GM21390 (cell line): Measurements from ENCODE around the gene RHEBL1.

ENCODE experiments used
- ATAC-seq: cut with Tn5 transposase; IDR thresholded peaks from one replicate; pipeline ENCODE4 v1.9.1; 2021; ENCODE audit not compliant: unreplicated experiment

The RHEBL1 gene

GRCh38 chr12:49055092-49055491, 14.7 kb downstream of the RHEBL1 start:
- no peak for ATAC-seq

DNA sequence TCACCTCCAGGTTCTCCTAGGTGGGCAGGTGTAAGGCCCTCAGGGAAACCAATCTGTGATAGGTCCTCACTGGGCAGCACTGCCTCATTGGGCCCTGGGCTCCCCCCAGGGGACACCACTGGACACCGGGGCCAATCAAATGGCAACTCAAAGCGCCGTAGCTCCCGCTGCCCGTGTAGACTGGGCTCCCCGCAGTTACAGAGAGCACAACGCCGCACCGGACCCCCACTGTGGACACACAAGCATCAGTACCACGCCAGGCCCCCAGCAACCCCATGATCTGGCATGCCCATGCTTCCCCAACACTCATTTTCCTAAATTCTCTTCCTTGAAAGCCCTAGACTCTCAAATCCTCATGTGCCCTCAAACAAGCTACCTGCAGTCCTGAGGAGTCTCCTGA, 15.3 kb downstream of the RHEBL1 start:
- no peak for ATAC-seq

DNA sequence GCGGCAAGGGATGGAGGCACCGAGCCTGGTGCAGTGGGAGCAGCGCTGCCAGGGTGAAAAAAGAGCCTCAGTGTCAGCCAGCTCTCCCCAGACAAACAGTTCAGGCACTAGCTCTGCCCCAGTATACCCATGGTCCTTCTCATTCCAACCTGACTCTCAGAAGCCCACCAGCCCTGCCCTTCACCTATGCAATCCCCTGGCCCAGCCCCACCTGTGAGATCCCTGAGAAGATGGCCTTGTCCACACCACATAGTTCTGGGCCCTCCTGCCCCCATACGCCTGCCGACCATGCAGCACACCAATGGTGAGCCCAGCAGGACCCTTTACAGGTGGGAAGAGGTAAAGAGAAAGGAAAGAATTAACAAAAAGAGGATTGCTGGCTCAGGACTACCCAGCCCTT, 15.7 kb downstream of the RHEBL1 start:
- ATAC-seq = no peak

- no peak for ATAC-seq
These were observed 17.1 kb downstream of the RHEBL1 start for GRCh38 chr12:49052451-49053208.

DNA sequence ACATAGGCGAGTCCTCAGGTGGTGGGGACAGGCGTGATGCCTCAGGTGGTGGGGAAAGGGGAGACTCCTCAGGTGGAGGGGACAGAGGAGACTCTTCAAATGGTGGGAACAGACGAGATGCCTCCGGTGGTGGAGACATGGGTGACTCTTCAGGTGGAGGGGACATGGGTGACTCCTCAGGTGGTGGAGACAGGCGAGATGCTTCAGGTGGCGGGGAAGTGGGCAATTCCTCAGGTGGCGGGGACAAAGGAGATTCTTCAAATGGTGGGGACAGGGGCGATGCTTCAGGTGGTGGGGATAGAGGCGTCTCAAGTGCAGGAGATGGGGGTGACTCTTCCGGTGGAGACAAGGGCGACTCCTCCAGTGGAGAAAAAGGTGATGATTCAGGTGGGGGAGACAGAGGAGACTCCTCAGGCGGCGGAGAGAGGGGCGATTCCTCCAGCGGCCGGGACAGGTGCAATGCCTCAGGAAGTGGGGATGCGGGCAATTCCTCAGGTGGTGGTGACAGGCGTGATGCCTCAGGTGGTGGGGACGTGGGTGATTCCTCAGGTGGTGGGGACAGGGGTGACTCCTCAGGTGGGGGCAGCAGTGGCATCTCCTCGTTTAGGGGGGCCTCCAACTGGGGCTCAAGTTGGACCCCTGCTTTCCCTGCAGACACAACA, 17.9 kb downstream of the RHEBL1 start:
- ATAC-seq = no peak

GRCh38 chr12:49051373-49051764, 18.4 kb downstream of the RHEBL1 start:
- no peak for ATAC-seq

GRCh38 chr12:49050507-49051372, 19.0 kb downstream of the RHEBL1 start:
- no peak for ATAC-seq

DNA sequence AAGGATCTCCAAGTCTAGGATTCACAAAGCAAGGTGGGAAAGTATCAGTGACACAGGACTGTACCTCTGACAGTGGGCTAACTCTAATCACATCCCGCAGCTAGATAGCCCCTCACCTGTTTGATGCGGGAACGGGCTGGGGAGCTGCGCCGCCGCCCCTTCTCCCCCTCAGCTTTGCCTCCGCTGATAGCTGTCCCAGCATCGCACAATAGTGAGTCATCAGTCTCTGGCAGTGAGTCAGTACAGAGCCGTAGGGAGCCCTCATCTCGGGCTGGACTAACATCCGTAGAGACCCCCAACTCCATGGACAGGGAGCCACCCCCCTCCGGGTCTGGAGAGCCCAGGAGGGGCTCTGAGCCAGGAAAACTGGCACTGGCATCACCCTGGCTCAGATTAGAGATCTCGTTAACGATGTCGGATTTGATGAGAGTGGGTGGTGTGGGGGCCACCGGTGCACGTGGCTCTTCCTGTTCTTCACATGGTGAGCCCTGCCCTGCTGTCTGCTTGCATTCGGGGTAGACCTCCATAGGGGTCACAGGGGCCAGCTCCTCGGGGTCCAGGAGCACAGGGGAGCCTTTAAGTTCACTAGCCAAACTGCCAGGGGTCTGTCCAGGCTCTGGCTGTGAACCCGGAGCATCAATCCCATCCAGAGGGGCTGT, 20.1 kb downstream of the RHEBL1 start:
- ATAC-seq = no peak

DNA sequence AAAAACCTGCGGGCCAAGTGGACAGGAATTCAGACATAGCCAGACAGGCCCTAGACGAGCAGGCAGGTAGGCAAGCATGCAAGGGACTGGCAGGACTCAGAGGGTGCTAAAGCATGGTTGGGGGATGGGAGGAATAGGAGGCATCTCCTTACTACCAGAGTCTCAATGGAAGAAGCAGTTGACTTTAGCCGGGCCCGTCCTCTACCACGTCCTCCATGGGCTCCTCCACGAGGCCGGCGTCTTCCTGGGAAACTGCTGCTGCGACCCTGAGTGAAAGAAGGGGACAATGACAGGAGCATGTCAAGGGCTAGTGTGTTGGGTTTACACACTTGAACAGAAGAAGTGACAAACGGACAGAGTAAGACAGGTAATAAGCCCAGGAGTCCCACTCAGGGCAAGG, 20.8 kb downstream of the RHEBL1 start:
- ATAC-seq = no peak

GRCh38 chr12:49046129-49046895, 23.5 kb downstream of the RHEBL1 start:
- ATAC-seq = no peak

- ATAC-seq = no peak
These were observed 25.1 kb downstream of the RHEBL1 start for GRCh38 chr12:49044660-49045059.

GRCh38 chr12:49043856-49044258, 25.9 kb downstream of the RHEBL1 start:
- no peak for ATAC-seq

GRCh38 chr12:49043241-49043640, 26.5 kb downstream of the RHEBL1 start:
- ATAC-seq = no peak

GRCh38 chr12:49041881-49042484, 27.8 kb downstream of the RHEBL1 start:
- ATAC-seq = no peak

DNA sequence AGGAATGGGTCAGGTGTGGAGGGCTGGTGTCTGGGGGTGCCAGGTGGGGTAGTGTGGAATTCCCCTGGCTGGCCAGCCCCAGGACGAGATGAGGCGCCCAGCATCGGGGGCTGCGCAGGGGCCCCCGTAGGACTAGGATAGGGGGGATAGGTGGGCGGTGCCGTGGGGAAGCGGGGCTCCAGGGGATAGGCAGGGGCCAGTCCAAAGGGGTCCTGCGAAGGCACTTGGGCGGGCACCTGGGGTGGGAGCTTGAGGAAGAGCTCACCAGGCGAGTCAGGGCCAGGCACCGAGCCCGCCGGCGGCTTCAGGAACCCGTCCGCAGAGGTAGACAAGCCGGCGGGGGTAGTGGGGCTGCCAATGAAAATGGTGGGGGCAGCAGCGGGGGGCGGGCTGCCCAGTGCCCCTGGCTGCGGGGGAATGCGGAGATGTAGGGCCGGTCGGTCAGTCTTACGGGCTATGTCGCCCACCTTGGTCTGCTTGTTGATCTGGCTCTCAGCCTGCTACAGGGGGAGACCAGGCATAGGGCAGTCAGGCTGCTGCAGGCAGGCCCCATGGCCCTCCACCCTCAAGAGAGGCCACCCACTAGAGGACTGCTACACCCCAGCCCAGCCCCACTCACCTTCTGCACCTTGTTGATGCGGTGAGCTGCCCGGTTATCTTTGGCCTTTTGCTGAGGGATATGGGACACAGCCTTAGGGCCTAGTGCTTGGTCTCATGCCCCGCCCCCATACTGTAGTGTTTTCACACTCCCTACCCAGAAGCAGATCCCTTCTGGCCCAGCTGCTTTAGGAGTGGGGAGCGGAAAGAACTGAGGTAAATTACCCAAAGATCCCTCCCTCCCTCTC, 28.5 kb downstream of the RHEBL1 start:
- no peak for ATAC-seq

- no peak for ATAC-seq
These were observed 29.4 kb downstream of the RHEBL1 start for GRCh38 chr12:49040364-49040855.

- ATAC-seq = no peak
These were observed 30.1 kb downstream of the RHEBL1 start for GRCh38 chr12:49039421-49040363.
